Breast epithelium (tissue), 4 donors: ENCODE measurements around the gene TFPI. TPM values are rescaled to one million over a fixed set of nuclear protein-coding genes. Genes with fewer than 3 reads are reported as not detected.

Source experiments
- DNase-seq, 2 donors: peaks; one replicate each; pipeline ENCODE4 v3.0.0-alpha.2; 2019; ENCODE audit warnings: low spot score in 2 of 2
- H3K27ac ChIP-seq, 2 donors: fragments of 200-600 bp; sonication (generic) in 1 of 2; one replicate each; pipeline ENCODE4 v1.5.1; 2016 to 2019; ENCODE audit warnings: mild to moderate bottlenecking in 1 of 2
- H3K27me3 ChIP-seq, 2 donors: fragments of 200-600 bp; sonication (generic) in 1 of 2; one replicate each; pipeline versions ENCODE4 v1.5.1 to v1.6.0; 2017 to 2019; ENCODE audit warnings: control low read depth in 1 of 2, mild to moderate bottlenecking in 1 of 2
- H3K36me3 ChIP-seq: fragments of 200-600 bp; one replicate; pipeline ENCODE4 v1.5.1; 2019
- H3K4me1 ChIP-seq, 2 donors: fragments of 200-600 bp; sonication (generic); one replicate each; pipeline ENCODE4 v1.5.1; 2016 to 2019; ENCODE audit warnings: control low read depth in 1 of 2
- H3K4me3 ChIP-seq, 3 donors: fragments of 200-600 bp; sonication (generic); 1 replicate in 2 of 3; 2 replicates in 1 of 3; pipeline ENCODE4 v1.5.1; 2016 to 2019; ENCODE audit warnings: mild to moderate bottlenecking in 3 of 3, moderate library complexity in 2 of 3
- H3K9me3 ChIP-seq, 2 donors: fragments of 200-600 bp; sonication (generic) in 1 of 2; one replicate each; pipeline ENCODE4 v1.5.1; 2016 to 2019; ENCODE audit warnings: control low read depth in 1 of 2
- CTCF ChIP-seq, 3 donors: fragments of 450-650 bp; IDR thresholded peaks; one replicate each; pipeline ENCODE4 v1.5.1; 2016 to 2017; ENCODE audit warnings: antibody characterized with exemption in 3 of 3, mild to moderate bottlenecking in 3 of 3, moderate library complexity in 3 of 3
- POLR2A ChIP-seq: fragments of 450-650 bp; IDR thresholded peaks from one replicate; pipeline ENCODE4 v1.6.1; 2016; ENCODE audit warnings: antibody characterized with exemption, mild to moderate bottlenecking, moderate library complexity
- POLR2AphosphoS5 ChIP-seq, 3 donors: sonication (generic); formaldehyde crosslinking; IDR thresholded peaks; one replicate each; pipeline ENCODE4 v1.6.1; 2017; ENCODE audit warnings: antibody characterized with exemption in 3 of 3
- intact Hi-C: fragments of 100-400 bp; cut with DNase I; formaldehyde crosslinking; loops from one replicate; pipeline ENCODE4 v1.15.1; 2023; ENCODE audit warnings: low total_unique reads
- total RNA-seq, 3 donors: library from RNA; depleted of rRNA; stranded (reverse); fragments of >200 nt; gene quantifications; one replicate each; pipeline ENCODE4 v1.1.0, GENCODE V29; 2016

The TFPI gene
- total RNA-seq, 3 donors from 2014 or later = 52.4 to 105 (median 90.1) TPM

- Histone ChIP-seq H3K9me3 (no peaks in the 10 kb centered on the region), H3K36me3 (peaks cover 7% of the 10 kb centered on the region), H3K27me3 (no peaks in the 10 kb centered on the region), H3K4me3 (no peak overlapping the region), H3K27ac (no peak overlapping the region), H3K4me1 (no peaks in the 10 kb centered on the region)
- TF ChIP-seq POLR2AphosphoS5 (IDR thresholded peaks at IDR 0.05) (no peak), CTCF (IDR thresholded peaks at IDR 0.05) (no peak), POLR2A (no peak)
- DNase-seq = no peak
- intact Hi-C loops = no loop called here
These were observed 91.4 kb downstream of the TFPI start for GRCh38 chr2:187462839-187463238.

GRCh38 chr2:187461294-187462261 is 92.7 kb downstream of the TFPI start:
- no peak for DNase-seq
- peak overlapping the region in 1 of 3 donors; percentile 37 for H3K4me3 ChIP-seq

DNA sequence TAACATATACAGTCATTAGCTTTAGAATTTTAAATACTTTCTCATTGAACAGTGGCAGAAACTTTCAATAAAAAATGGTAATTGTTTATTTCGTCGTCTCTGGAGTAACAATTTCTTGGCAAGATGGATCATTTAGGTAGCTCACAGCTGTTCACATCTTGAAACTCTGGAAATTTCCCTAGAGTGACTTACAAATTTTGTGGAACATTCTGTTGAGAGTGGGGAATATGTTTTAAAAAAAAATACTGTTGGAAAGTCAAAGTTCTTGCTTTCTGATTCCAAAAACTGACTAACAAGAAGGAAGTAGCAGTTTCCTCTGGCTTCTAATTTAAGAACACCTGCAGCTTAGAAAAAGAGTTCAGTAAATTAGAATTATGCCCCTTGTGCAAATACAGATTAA is 95.0 kb downstream of the TFPI start:
- intact Hi-C loops = no loop called here
- DNase-seq = no peak
- H3K27ac ChIP-seq = no peak overlapping the region
- no peaks in the 10 kb centered on the region for H3K9me3 ChIP-seq
- H3K4me1 ChIP-seq = no peaks in the 10 kb centered on the region
- no peaks in the 10 kb centered on the region for H3K27me3 ChIP-seq
- no peak for TF ChIP-seq CTCF (IDR thresholded peaks at IDR 0.05)
- no peak for TF ChIP-seq POLR2AphosphoS5 (IDR thresholded peaks at IDR 0.05)
- no peak for TF ChIP-seq POLR2A
- H3K4me3 ChIP-seq = no peak overlapping the region
- peaks cover 1% of the 10 kb centered on the region for H3K36me3 ChIP-seq

More at GRCh38 chr2:187461294-187462261, 92.7 kb downstream of the TFPI start:
- H3K27me3 ChIP-seq = no peaks in the 10 kb centered on the region
- peaks cover 7% of the 10 kb centered on the region for H3K36me3 ChIP-seq
- TF ChIP-seq POLR2AphosphoS5 (IDR thresholded peaks at IDR 0.05) (no peak), POLR2A (no peak), CTCF (IDR thresholded peaks at IDR 0.05) (no peak)
- intact Hi-C loops = no loop called here
- no peaks in the 10 kb centered on the region for H3K4me1 ChIP-seq
- no peak overlapping the region for H3K27ac ChIP-seq
- no peaks in the 10 kb centered on the region for H3K9me3 ChIP-seq

- DNase-seq = no peak
- no peaks in the 10 kb centered on the region for H3K27me3 ChIP-seq
- no peaks in the 10 kb centered on the region for H3K4me1 ChIP-seq
- no peak overlapping the region for H3K27ac ChIP-seq
- intact Hi-C loops = no loop called here
- TF ChIP-seq POLR2AphosphoS5 (IDR thresholded peaks at IDR 0.05) = no peak
- peak in 2 of 3 donors; percentile 24 to 47 for TF ChIP-seq CTCF (IDR thresholded peaks at IDR 0.05)
- H3K36me3 ChIP-seq = no peaks in the 10 kb centered on the region
- H3K4me3 ChIP-seq = no peak overlapping the region
- H3K9me3 ChIP-seq = no peaks in the 10 kb centered on the region
These were observed 101.1 kb downstream of the TFPI start for GRCh38 chr2:187453078-187453641.

DNA sequence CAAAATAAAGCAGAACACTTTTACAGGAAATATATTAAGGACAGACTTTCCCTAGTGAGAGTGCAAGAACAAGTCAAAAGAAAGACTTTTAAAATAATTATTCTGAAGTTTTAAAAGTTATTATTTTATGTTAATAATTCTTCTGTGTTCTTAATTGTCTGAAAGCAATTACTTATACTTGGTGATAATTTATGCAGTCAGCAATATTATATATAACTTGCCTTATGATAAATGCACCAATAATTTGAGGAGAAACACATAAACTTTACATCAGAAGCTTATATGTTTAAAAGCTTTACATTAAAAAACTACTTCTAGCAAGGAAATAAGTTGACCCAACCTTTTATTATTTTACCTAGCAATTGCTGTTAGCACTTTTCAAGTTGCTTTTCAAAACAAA is 102.7 kb downstream of the TFPI start:
- Histone ChIP-seq H3K27me3 (no peaks in the 10 kb centered on the region), H3K4me3 (no peak overlapping the region), H3K36me3 (no peaks in the 10 kb centered on the region), H3K27ac (no peak overlapping the region), H3K9me3 (no peaks in the 10 kb centered on the region), H3K4me1 (no peaks in the 10 kb centered on the region)
- DNase-seq = no peak
- intact Hi-C loops = no loop called here
- TF ChIP-seq CTCF (IDR thresholded peaks at IDR 0.05) = no peak
- TF ChIP-seq POLR2AphosphoS5 (IDR thresholded peaks at IDR 0.05) = no peak
- TF ChIP-seq POLR2A = no peak
